Mesendoderm (in vitro differentiated cells): Measurements from ENCODE around the gene RELL1.

ENCODE experiments used
- DNase-seq: peaks from one replicate; pipeline ENCODE4 v3.0.0; 2013
- H2AK5ac ChIP-seq: 2 replicates; pipeline ENCODE4 v1.6.1; 2013; ENCODE audit warnings: low read length, inconsistent platforms
- H2BK120ac ChIP-seq: 2 replicates; pipeline ENCODE4 v1.6.1; 2013; ENCODE audit warnings: low read depth, mild to moderate bottlenecking, low read length, moderate library complexity, mixed read lengths
- H2BK15ac ChIP-seq: replicated peaks from 2 replicates; pipeline ENCODE4 v1.6.1; 2013; ENCODE audit warnings: low read depth, mild to moderate bottlenecking, moderate library complexity
- H2BK5ac ChIP-seq: 2 replicates; pipeline ENCODE4 v1.6.1; 2013; ENCODE audit warnings: low read length, inconsistent platforms
- H3K18ac ChIP-seq: 2 replicates; pipeline ENCODE4 v1.6.1; 2013; ENCODE audit warnings: mild to moderate bottlenecking, low read length, mixed read lengths
- H3K23ac ChIP-seq: one replicate; pipeline ENCODE4 v1.6.1; 2013; ENCODE audit warnings: low read length
- H3K27ac ChIP-seq: 2 replicates; pipeline ENCODE4 v1.5.1; 2013; ENCODE audit warnings: low read depth, mild to moderate bottlenecking, inconsistent platforms, low read length, moderate library complexity
- H3K27me3 ChIP-seq: 2 replicates; pipeline ENCODE4 v1.6.1; 2013; ENCODE audit warnings: low read length, control low read depth, mild to moderate bottlenecking, inconsistent platforms; ENCODE audit not compliant: insufficient read depth, poor library complexity
- H3K36me3 ChIP-seq: 2 replicates; pipeline ENCODE4 v1.6.1; 2013; ENCODE audit warnings: low read length, inconsistent platforms; ENCODE audit not compliant: control insufficient read depth, insufficient read depth
- H3K4ac ChIP-seq: one replicate; pipeline ENCODE4 v1.6.1; 2013; ENCODE audit warnings: low read depth, mild to moderate bottlenecking, low read length, moderate library complexity
- H3K4me1 ChIP-seq: 2 replicates; pipeline ENCODE4 v1.6.1; 2013; ENCODE audit warnings: low read depth, low read length, inconsistent platforms; ENCODE audit not compliant: control insufficient read depth
- H3K4me2 ChIP-seq: 2 replicates; pipeline ENCODE4 v1.6.1; 2013; ENCODE audit warnings: low read length
- H3K4me3 ChIP-seq: 2 replicates; pipeline ENCODE4 v1.5.1; 2013; ENCODE audit warnings: mild to moderate bottlenecking, low read length
- H3K56ac ChIP-seq: one replicate; pipeline ENCODE4 v1.6.1; 2013; ENCODE audit warnings: low read length
- H3K79me1 ChIP-seq: 2 replicates; pipeline ENCODE4 v1.6.1; 2013; ENCODE audit warnings: low read length, inconsistent platforms
- H3K79me2 ChIP-seq: 2 replicates; pipeline ENCODE4 v1.6.1; 2013; ENCODE audit warnings: mild to moderate bottlenecking, low read length; ENCODE audit not compliant: control insufficient read depth, insufficient read depth
- H3K9ac ChIP-seq: 2 replicates; pipeline ENCODE4 v1.6.1; 2013; ENCODE audit warnings: low read length, inconsistent platforms
- H4K5ac ChIP-seq: one replicate; pipeline ENCODE4 v1.6.1; 2013; ENCODE audit warnings: low read length
- H4K8ac ChIP-seq: one replicate; pipeline ENCODE4 v1.6.1; 2013; ENCODE audit warnings: low read depth, mild to moderate bottlenecking, control low read depth, low read length, moderate library complexity
- WGBS: extraction: QIAGEN DNeasy Blood & Tissue Kit; methylation state at CpG from one replicate; pipeline ENCODE4 v1.1.7; 2013; ENCODE audit warnings: low lambda C conversion rate, missing lambda C conversion rate; ENCODE audit not compliant: insufficient coverage; ENCODE audit errors: extremely low coverage; 5-methylcytosine and 5-hydroxymethylcytosine counted together

Gene RELL1

GRCh38 chr4:37684154-37684553 is 2.0 kb downstream of the RELL1 start:
- no CpG with 5 or more reads among the region's 2 CpGs for WGBS

GRCh38 chr4:37682701-37683401 is 3.3 kb downstream of the RELL1 start:
- Histone ChIP-seq H3K4me1 (peaks cover 8% of the 10 kb centered on the region), H3K27ac (no peak overlapping the region), H3K27me3 (no peaks in the 10 kb centered on the region), H2AK5ac (no peak overlapping the region), H3K4ac (no peak overlapping the region), H3K79me1 (no peaks in the 10 kb centered on the region), H2BK15ac (no peak overlapping the region), H3K36me3 (no peaks in the 10 kb centered on the region), H3K4me3 (no peak overlapping the region), H2BK5ac (no peak overlapping the region), H3K56ac (peak overlapping the region; percentile 11), H3K4me2 (no peak overlapping the region), H2BK120ac (no peak overlapping the region), H3K9ac (peak overlapping the region; percentile 31), H3K79me2 (no peaks in the 10 kb centered on the region), H3K18ac (no peak overlapping the region), H3K23ac (no peak overlapping the region), H4K5ac (no peak overlapping the region), H4K8ac (no peak overlapping the region)
- no peak for DNase-seq
- WGBS, result no CpG with 5 or more reads among the region's 7 CpGs

More at GRCh38 chr4:37684154-37684553, 2.0 kb downstream of the RELL1 start:
- H3K79me1 ChIP-seq, result no peaks in the 10 kb centered on the region
- no peak overlapping the region for H3K23ac ChIP-seq
- no peak overlapping the region for H2BK120ac ChIP-seq
- no peak overlapping the region for H3K18ac ChIP-seq
- H4K5ac ChIP-seq, result no peak overlapping the region
- H3K36me3 ChIP-seq, result no peaks in the 10 kb centered on the region
- no peak overlapping the region for H2BK5ac ChIP-seq
- H4K8ac ChIP-seq, result no peak overlapping the region
- H3K4me3 ChIP-seq, result no peak overlapping the region
- no peak overlapping the region for H2BK15ac ChIP-seq
- no peak overlapping the region for H3K9ac ChIP-seq
- H3K79me2 ChIP-seq, result no peaks in the 10 kb centered on the region
- no peak for DNase-seq
- no peak overlapping the region for H3K27ac ChIP-seq
- H2AK5ac ChIP-seq, result no peak overlapping the region
- H3K27me3 ChIP-seq, result no peaks in the 10 kb centered on the region
- no peak overlapping the region for H3K56ac ChIP-seq
- no peak overlapping the region for H3K4me2 ChIP-seq
- H3K4me1 ChIP-seq, result peaks cover 8% of the 10 kb centered on the region
- H3K4ac ChIP-seq, result no peak overlapping the region

GRCh38 chr4:37680089-37680488 is 6.1 kb downstream of the RELL1 start:
- no peak for DNase-seq
- no peak overlapping the region for H2BK15ac ChIP-seq
- H3K27ac ChIP-seq, result no peak overlapping the region
- peaks cover 3% of the 10 kb centered on the region for H3K79me1 ChIP-seq
- H3K9ac ChIP-seq, result no peak overlapping the region
- H3K27me3 ChIP-seq, result no peaks in the 10 kb centered on the region
- H3K18ac ChIP-seq, result no peak overlapping the region
- H3K4ac ChIP-seq, result no peak overlapping the region
- H3K4me3 ChIP-seq, result no peak overlapping the region
- H3K4me2 ChIP-seq, result no peak overlapping the region
- H2AK5ac ChIP-seq, result no peak overlapping the region
- no peaks in the 10 kb centered on the region for H3K79me2 ChIP-seq
- H3K56ac ChIP-seq, result no peak overlapping the region
- H2BK5ac ChIP-seq, result no peak overlapping the region
- no peak overlapping the region for H2BK120ac ChIP-seq
- H4K8ac ChIP-seq, result no peak overlapping the region
- no CpG with 5 or more reads among the region's 1 CpG for WGBS
- no peak overlapping the region for H3K23ac ChIP-seq
- no peak overlapping the region for H4K5ac ChIP-seq
- H3K36me3 ChIP-seq, result no peaks in the 10 kb centered on the region
- H3K4me1 ChIP-seq, result peaks cover 6% of the 10 kb centered on the region

- Histone ChIP-seq H2BK120ac (no peak overlapping the region), H2AK5ac (no peak overlapping the region), H3K4ac (no peak overlapping the region), H3K4me3 (no peak overlapping the region), H3K56ac (no peak overlapping the region), H4K5ac (no peak overlapping the region), H4K8ac (no peak overlapping the region), H3K4me2 (no peak overlapping the region), H3K27ac (no peak overlapping the region), H3K79me2 (no peaks in the 10 kb centered on the region), H3K9ac (no peak overlapping the region), H3K18ac (no peak overlapping the region), H3K79me1 (peaks cover 3% of the 10 kb centered on the region), H2BK15ac (no peak overlapping the region), H3K27me3 (no peaks in the 10 kb centered on the region), H3K23ac (no peak overlapping the region), H3K4me1 (peaks cover 3% of the 10 kb centered on the region), H3K36me3 (no peaks in the 10 kb centered on the region), H2BK5ac (no peak overlapping the region)
- no CpG with 5 or more reads among the region's 2 CpGs for WGBS
- DNase-seq, result no peak
Observed at GRCh38 chr4:37679301-37679700, 6.9 kb downstream of the RELL1 start.

- Histone ChIP-seq H3K79me2 (no peaks in the 10 kb centered on the region), H2AK5ac (no peak overlapping the region), H3K4ac (no peak overlapping the region), H3K23ac (no peak overlapping the region), H3K4me1 (peaks cover 6% of the 10 kb centered on the region), H3K79me1 (peaks cover 6% of the 10 kb centered on the region), H3K27me3 (no peaks in the 10 kb centered on the region), H3K9ac (no peak overlapping the region), H3K4me3 (no peak overlapping the region), H4K5ac (no peak overlapping the region), H3K4me2 (no peak overlapping the region), H2BK5ac (no peak overlapping the region), H3K18ac (no peak overlapping the region), H2BK120ac (no peak overlapping the region), H4K8ac (no peak overlapping the region), H3K56ac (no peak overlapping the region), H3K27ac (no peak overlapping the region), H2BK15ac (no peak overlapping the region), H3K36me3 (no peaks in the 10 kb centered on the region)
- no peak for DNase-seq
- WGBS, result no CpG with 5 or more reads among the region's 3 CpGs
Observed at GRCh38 chr4:37678624-37679023, 7.6 kb downstream of the RELL1 start.
